Esophagus squamous epithelium (tissue), 5 donors: Measurements from ENCODE around the gene DDX47. TPM values are rescaled to one million over a fixed set of nuclear protein-coding genes. Genes with fewer than 3 reads are reported as not detected.
"Not testable (repeated sequence)": the region's sequence is repeated elsewhere in the genome, so short reads cannot be mapped to it uniquely, and the experiment has no call there.

Experiments used
- DNase-seq: peaks from one replicate; lab custom pipeline; 2025; lab: John Stamatoyannopoulos, UW
- H3K27ac ChIP-seq, 4 donors: fragments of 200-600 bp; sonication (generic); one replicate each; pipeline ENCODE4 v1.5.1; 2016 to 2019; ENCODE audit warnings: mild to moderate bottlenecking in 1 of 4
- H3K27me3 ChIP-seq, 4 donors: fragments of 200-600 bp; sonication (generic); 1 replicate in 3 of 4; 2 replicates in 1 of 4; pipeline versions ENCODE4 v1.5.1 to v1.6.0; 2017 to 2021; ENCODE audit warnings: antibody characterized with exemption in 1 of 4
- H3K36me3 ChIP-seq, 3 donors: fragments of 200-600 bp; sonication (generic); one replicate each; pipeline ENCODE4 v1.5.1; 2016 to 2019
- H3K4me1 ChIP-seq, 3 donors: fragments of 200-600 bp; sonication (generic); one replicate each; pipeline ENCODE4 v1.5.1; 2017 to 2019
- H3K4me3 ChIP-seq, 4 donors: fragments of 200-600 bp; sonication (generic); 1 replicate in 3 of 4; 2 replicates in 1 of 4; pipeline ENCODE4 v1.5.1; 2016 to 2019; ENCODE audit warnings: mild to moderate bottlenecking in 2 of 4, moderate library complexity in 1 of 4
- H3K9me3 ChIP-seq, 3 donors: fragments of 200-600 bp; sonication (generic); one replicate each; pipeline ENCODE4 v1.5.1; 2016 to 2019
- POLR2A ChIP-seq, 4 donors: fragments of 450-650 bp; IDR thresholded peaks; one replicate each; pipeline ENCODE4 v1.6.1; 2017; ENCODE audit warnings: antibody characterized with exemption in 4 of 4, mild to moderate bottlenecking in 4 of 4, moderate library complexity in 3 of 4
- WGBS, 2 donors: methylation state at CpG; one replicate each; pipeline ENCODE4 v1.1.5; 2018; 5-methylcytosine and 5-hydroxymethylcytosine counted together
- intact Hi-C: fragments of 100-400 bp; cut with DNase I; formaldehyde crosslinking; loops from one replicate; pipeline ENCODE4 v1.15.0; 2022
- total RNA-seq, 4 donors: library from RNA; depleted of rRNA; stranded (reverse); fragments of >200 nt; gene quantifications; one replicate each; pipeline ENCODE4 v1.1.0, GENCODE V29; 2016
- TF ChIP-seq, protein P1 (sequence below), 6 experiments: fragments of 450-650 bp in 4 of 6; fragments of 200-600 bp in 2 of 6; sonication (generic) in 2 of 6; IDR thresholded peaks; one replicate each; pipeline ENCODE4 v1.5.1; 2016 to 2019; ENCODE audit warnings: antibody characterized with exemption in 6 of 6, mild to moderate bottlenecking in 4 of 6, moderate library complexity in 4 of 6
- donor health status: DM: yes; HTN: yes; CAD: no.

DDX47 gene
- total RNA-seq, 4 donors from 2014 or later: 40.6 to 67.9 (median 55.3) TPM

GRCh38 chr12:12819752-12820311, 6.7 kb downstream of the DDX47 start:
- TF ChIP-seq POLR2A (IDR thresholded peaks at IDR 0.05): no peak
- TF ChIP-seq, protein P1, sequence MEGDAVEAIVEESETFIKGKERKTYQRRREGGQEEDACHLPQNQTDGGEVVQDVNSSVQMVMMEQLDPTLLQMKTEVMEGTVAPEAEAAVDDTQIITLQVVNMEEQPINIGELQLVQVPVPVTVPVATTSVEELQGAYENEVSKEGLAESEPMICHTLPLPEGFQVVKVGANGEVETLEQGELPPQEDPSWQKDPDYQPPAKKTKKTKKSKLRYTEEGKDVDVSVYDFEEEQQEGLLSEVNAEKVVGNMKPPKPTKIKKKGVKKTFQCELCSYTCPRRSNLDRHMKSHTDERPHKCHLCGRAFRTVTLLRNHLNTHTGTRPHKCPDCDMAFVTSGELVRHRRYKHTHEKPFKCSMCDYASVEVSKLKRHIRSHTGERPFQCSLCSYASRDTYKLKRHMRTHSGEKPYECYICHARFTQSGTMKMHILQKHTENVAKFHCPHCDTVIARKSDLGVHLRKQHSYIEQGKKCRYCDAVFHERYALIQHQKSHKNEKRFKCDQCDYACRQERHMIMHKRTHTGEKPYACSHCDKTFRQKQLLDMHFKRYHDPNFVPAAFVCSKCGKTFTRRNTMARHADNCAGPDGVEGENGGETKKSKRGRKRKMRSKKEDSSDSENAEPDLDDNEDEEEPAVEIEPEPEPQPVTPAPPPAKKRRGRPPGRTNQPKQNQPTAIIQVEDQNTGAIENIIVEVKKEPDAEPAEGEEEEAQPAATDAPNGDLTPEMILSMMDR (IDR thresholded peaks at IDR 0.05): no peak
- peak overlapping the region in 2 of 4 donors; percentile 54 to 77 for H3K27ac ChIP-seq
- peaks cover 1 to 52% (median 19%) of the 10 kb centered on the region in 3 donors for H3K4me1 ChIP-seq
- H3K9me3 ChIP-seq: no peaks in the 10 kb centered on the region
- no peak for DNase-seq
- intact Hi-C loops: no loop called here
- H3K27me3 ChIP-seq: no peaks in the 10 kb centered on the region
- H3K36me3 ChIP-seq: peaks cover 7 to 81% (median 31%) of the 10 kb centered on the region in 3 donors
- no peak overlapping the region for H3K4me3 ChIP-seq
- 30 to 42% methylated on average over 2 of the region's 2 CpGs for WGBS, 2 donors

GRCh38 chr12:12820376-12820775, 7.2 kb downstream of the DDX47 start:
- H3K27ac ChIP-seq: peak overlapping the region in 1 of 4 donors; percentile 54
- intact Hi-C loops, H3K4me3 ChIP-seq, H3K27me3 ChIP-seq, H3K9me3 ChIP-seq, DNase-seq: not testable (repeated sequence)
- H3K36me3 ChIP-seq: peaks cover 7 to 81% (median 32%) of the 10 kb centered on the region in 3 donors
- peaks cover 0 to 47% (median 16%) of the 10 kb centered on the region in 3 donors for H3K4me1 ChIP-seq
- 96 to 97% methylated on average over 11 of the region's 11 CpGs for WGBS, 2 donors

- intact Hi-C loops: no loop called here
- WGBS, 2 donors: 74 to 84% methylated on average over 6 of the region's 6 CpGs
- DNase-seq: no peak
- Histone ChIP-seq H3K4me1 (peaks cover 0 to 32% (median 13%) of the 10 kb centered on the region in 3 donors), H3K36me3 (peaks cover 14 to 85% (median 41%) of the 10 kb centered on the region in 3 donors), H3K27me3 (no peaks in the 10 kb centered on the region), H3K9me3 (no peaks in the 10 kb centered on the region), H3K27ac (no peak overlapping the region), H3K4me3 (no peak overlapping the region)
- TF ChIP-seq POLR2A (IDR thresholded peaks at IDR 0.05): no peak
- TF ChIP-seq, protein P1 (IDR thresholded peaks at IDR 0.05): no peak
These were observed 8.8 kb downstream of the DDX47 start for GRCh38 chr12:12821975-12822374.

- no peaks in the 10 kb centered on the region for H3K27me3 ChIP-seq
These were observed 9.7 kb downstream of the DDX47 start for GRCh38 chr12:12822886-12823285.

GRCh38 chr12:12823300-12823699, 10.2 kb downstream of the DDX47 start:
- H3K4me1 ChIP-seq: peaks cover 0 to 24% (median 13%) of the 10 kb centered on the region in 3 donors
- H3K4me3 ChIP-seq: no peak overlapping the region
- intact Hi-C loops: no loop called here
- no peaks in the 10 kb centered on the region for H3K27me3 ChIP-seq
- H3K9me3 ChIP-seq: no peaks in the 10 kb centered on the region
- DNase-seq: no peak
- peaks cover 20 to 86% (median 50%) of the 10 kb centered on the region in 3 donors for H3K36me3 ChIP-seq
- no peak for TF ChIP-seq POLR2A (IDR thresholded peaks at IDR 0.05)
- TF ChIP-seq, protein P1 (IDR thresholded peaks at IDR 0.05): no peak
- WGBS, 2 donors: 50 to 54% methylated on average over 2 of the region's 2 CpGs
- H3K27ac ChIP-seq: no peak overlapping the region

More at GRCh38 chr12:12822886-12823285, 9.7 kb downstream of the DDX47 start:
- peaks cover 0 to 28% (median 13%) of the 10 kb centered on the region in 3 donors for H3K4me1 ChIP-seq
- H3K4me3 ChIP-seq: no peak overlapping the region
- intact Hi-C loops: no loop called here
- TF ChIP-seq, protein P1 (IDR thresholded peaks at IDR 0.05): no peak
- no peak for TF ChIP-seq POLR2A (IDR thresholded peaks at IDR 0.05)
- H3K27ac ChIP-seq: no peak overlapping the region
- 93 to 97% methylated on average over 4 of the region's 4 CpGs for WGBS, 2 donors
- no peaks in the 10 kb centered on the region for H3K9me3 ChIP-seq
- no peak for DNase-seq
- peaks cover 20 to 86% (median 49%) of the 10 kb centered on the region in 3 donors for H3K36me3 ChIP-seq
